Measurements from ENCODE around the gene CEP112. TPM values are rescaled to one million over a fixed set of nuclear protein-coding genes. Genes with fewer than 3 reads are reported as not detected.

The CEP112 gene
- total RNA-seq, 4 donors from 2014 or later = 0.53 to 41.3 (median 5.7) TPM

- Histone ChIP-seq H3K27me3 (no peaks in the 10 kb centered on the region), H3K36me3 (no peaks in the 10 kb centered on the region), H3K27ac (no peak overlapping the region), H3K9me3 (no peaks in the 10 kb centered on the region), H3K4me1 (no peaks in the 10 kb centered on the region), H3K4me3 (no peak overlapping the region)
- TF ChIP-seq POLR2A (IDR thresholded peaks at IDR 0.05) = no peak
- no peak for TF ChIP-seq CTCF (IDR thresholded peaks at IDR 0.05)
- DNase-seq = no peak
Observed at GRCh38 chr17:65867014-65867413, 324.9 kb downstream of the CEP112 start.

GRCh38 chr17:65865715-65866425 is 326.1 kb downstream of the CEP112 start:
- Histone ChIP-seq H3K27ac (no peak overlapping the region), H3K36me3 (no peaks in the 10 kb centered on the region), H3K4me3 (no peak overlapping the region), H3K9me3 (no peaks in the 10 kb centered on the region), H3K27me3 (no peaks in the 10 kb centered on the region), H3K4me1 (no peaks in the 10 kb centered on the region)
- TF ChIP-seq POLR2A (IDR thresholded peaks at IDR 0.05) = no peak
- no peak for TF ChIP-seq CTCF (IDR thresholded peaks at IDR 0.05)
- DNase-seq = no peak

GRCh38 chr17:65864394-65864793 is 327.5 kb downstream of the CEP112 start:
- H3K4me1 ChIP-seq = no peaks in the 10 kb centered on the region
- H3K27ac ChIP-seq = no peak overlapping the region
- no peaks in the 10 kb centered on the region for H3K27me3 ChIP-seq
- DNase-seq = no peak
- H3K4me3 ChIP-seq = no peak overlapping the region
- no peaks in the 10 kb centered on the region for H3K9me3 ChIP-seq
- no peaks in the 10 kb centered on the region for H3K36me3 ChIP-seq
- TF ChIP-seq CTCF (IDR thresholded peaks at IDR 0.05) = no peak
- TF ChIP-seq POLR2A (IDR thresholded peaks at IDR 0.05) = no peak

GRCh38 chr17:65857718-65858117 is 334.2 kb downstream of the CEP112 start:
- no peaks in the 10 kb centered on the region for H3K9me3 ChIP-seq
- H3K27me3 ChIP-seq = no peaks in the 10 kb centered on the region
- H3K36me3 ChIP-seq = no peaks in the 10 kb centered on the region
- no peak overlapping the region for H3K27ac ChIP-seq
- no peak for DNase-seq
- H3K4me1 ChIP-seq = no peaks in the 10 kb centered on the region
- no peak overlapping the region for H3K4me3 ChIP-seq
- TF ChIP-seq CTCF (IDR thresholded peaks at IDR 0.05) (no peak), POLR2A (IDR thresholded peaks at IDR 0.05) (no peak)

- H3K36me3 ChIP-seq = no peaks in the 10 kb centered on the region
- no peaks in the 10 kb centered on the region for H3K4me1 ChIP-seq
- no peak for DNase-seq
- no peak for TF ChIP-seq CTCF (IDR thresholded peaks at IDR 0.05)
- no peaks in the 10 kb centered on the region for H3K27me3 ChIP-seq
- no peak overlapping the region for H3K27ac ChIP-seq
- H3K4me3 ChIP-seq = no peak overlapping the region
- H3K9me3 ChIP-seq = no peaks in the 10 kb centered on the region
Observed at GRCh38 chr17:65856865-65857264, 335.1 kb downstream of the CEP112 start.

GRCh38 chr17:65855675-65856074 is 336.3 kb downstream of the CEP112 start:
- Histone ChIP-seq H3K27ac (no peak overlapping the region), H3K4me1 (no peaks in the 10 kb centered on the region), H3K4me3 (no peak overlapping the region), H3K9me3 (no peaks in the 10 kb centered on the region), H3K27me3 (no peaks in the 10 kb centered on the region), H3K36me3 (no peaks in the 10 kb centered on the region)
- no peak for DNase-seq
- TF ChIP-seq POLR2A (IDR thresholded peaks at IDR 0.05) (no peak), CTCF (IDR thresholded peaks at IDR 0.05) (no peak)
